ENCODE data around the gene PLEKHA8. TPM values are rescaled to one million over a fixed set of nuclear protein-coding genes. Genes with fewer than 3 reads are reported as not detected.

Gene PLEKHA8, protein sequence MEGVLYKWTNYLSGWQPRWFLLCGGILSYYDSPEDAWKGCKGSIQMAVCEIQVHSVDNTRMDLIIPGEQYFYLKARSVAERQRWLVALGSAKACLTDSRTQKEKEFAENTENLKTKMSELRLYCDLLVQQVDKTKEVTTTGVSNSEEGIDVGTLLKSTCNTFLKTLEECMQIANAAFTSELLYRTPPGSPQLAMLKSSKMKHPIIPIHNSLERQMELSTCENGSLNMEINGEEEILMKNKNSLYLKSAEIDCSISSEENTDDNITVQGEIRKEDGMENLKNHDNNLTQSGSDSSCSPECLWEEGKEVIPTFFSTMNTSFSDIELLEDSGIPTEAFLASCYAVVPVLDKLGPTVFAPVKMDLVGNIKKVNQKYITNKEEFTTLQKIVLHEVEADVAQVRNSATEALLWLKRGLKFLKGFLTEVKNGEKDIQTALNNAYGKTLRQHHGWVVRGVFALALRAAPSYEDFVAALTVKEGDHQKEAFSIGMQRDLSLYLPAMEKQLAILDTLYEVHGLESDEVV
- total RNA-seq = 8.8 TPM
- long read RNA-seq, full-length matches to known transcripts = 4 of 19 reads
- long read RNA-seq, partial matches to known transcripts = 1 of 19 reads
- long read RNA-seq, other reads (novel, unspliced or antisense) = 14 of 19 reads

GRCh38 chr7:30028216-30028748 lies at the start of gene PLEKHA8:
PLEKHA8 (plus strand) TSS chr7:30028412; CDS start chr7:30028763, 351 bp downstream.
- Histone ChIP-seq H3K9me3 (no peaks in the 10 kb centered on the region), H3K27ac (peak within 1 kb of the TSS; percentile 82), H3K36me3 (no peaks in the 10 kb centered on the region), H3K4me1 (peaks cover 50% of the 10 kb centered on the region), H3K4me3 (peak within 1 kb of the TSS; percentile 95), H3K27me3 (ENCODE audit: low read depth) (no peaks in the 10 kb centered on the region)
- intact Hi-C loops (cut with DNase I) = no loop called here
- peak; percentile 86 to 91 for ATAC-seq
- TF ChIP-seq CTCF (IDR thresholded peaks at IDR 0.05) = no peak
- DNase-seq = peak; percentile 90

DNA sequence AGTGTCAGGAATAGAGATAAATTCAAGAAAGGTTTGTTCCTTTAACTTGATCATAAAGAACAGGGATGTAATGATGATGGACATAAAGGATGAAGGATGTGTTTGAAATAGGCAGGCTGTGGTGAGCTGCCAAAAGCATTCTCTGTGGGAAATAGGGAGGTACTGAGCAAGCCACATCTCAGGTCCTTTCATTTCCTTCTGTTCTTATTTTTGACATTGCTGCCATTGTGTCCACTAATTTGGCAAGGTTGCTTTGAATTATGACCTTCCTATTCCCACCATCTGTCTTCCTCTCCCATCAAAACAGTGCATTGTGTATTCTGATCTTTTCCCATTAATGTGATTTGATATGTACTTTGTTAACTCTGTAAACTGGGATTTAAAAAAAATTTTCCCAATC lies 48.1 kb upstream of the PLEKHA8 start:
- Histone ChIP-seq H3K4me1 (peaks cover 7% of the 10 kb centered on the region), H3K9me3 (no peaks in the 10 kb centered on the region), H3K27me3 (ENCODE audit: low read depth) (no peaks in the 10 kb centered on the region), H3K4me3 (no peak overlapping the region), H3K27ac (no peak overlapping the region), H3K36me3 (no peaks in the 10 kb centered on the region)
- intact Hi-C loops (cut with DNase I) = no loop called here
- TF ChIP-seq CTCF (IDR thresholded peaks at IDR 0.05) = no peak
- ATAC-seq (no peak), DNase-seq (no peak)

DNA sequence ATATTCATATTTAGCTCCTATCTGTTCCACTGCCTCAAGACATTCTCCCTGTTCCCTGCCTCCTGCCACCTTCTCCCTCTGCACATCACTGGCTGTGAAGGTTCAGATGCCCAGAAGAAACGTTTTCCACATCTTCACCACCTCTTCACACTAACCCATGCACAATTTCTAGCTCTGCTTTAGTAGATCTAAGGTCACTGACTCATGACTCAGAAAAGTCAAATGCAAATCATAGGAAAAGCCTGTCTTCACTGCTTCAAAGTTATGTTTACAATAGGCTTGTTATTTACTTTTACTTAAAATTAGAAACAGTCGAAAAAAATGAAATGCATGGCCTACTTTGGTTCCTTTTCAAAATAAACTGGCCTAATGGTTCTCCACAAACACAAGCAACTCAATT lies 41.1 kb upstream of the PLEKHA8 start:
- intact Hi-C loops (cut with DNase I) = no loop called here
- no peak for TF ChIP-seq CTCF (IDR thresholded peaks at IDR 0.05)
- Histone ChIP-seq H3K27me3 (ENCODE audit: low read depth) (peaks cover 5% of the 10 kb centered on the region), H3K27ac (no peak overlapping the region), H3K9me3 (no peaks in the 10 kb centered on the region), H3K4me1 (peaks cover 22% of the 10 kb centered on the region), H3K36me3 (no peaks in the 10 kb centered on the region), H3K4me3 (no peak overlapping the region)
- ATAC-seq (no peak), DNase-seq (no peak)

GRCh38 chr7:29987811-29988317 lies 40.3 kb upstream of the PLEKHA8 start:
- no peak for TF ChIP-seq CTCF (IDR thresholded peaks at IDR 0.05)
- Histone ChIP-seq H3K4me1 (peaks cover 22% of the 10 kb centered on the region), H3K4me3 (peak overlapping the region; percentile 95), H3K27ac (peak overlapping the region; percentile 91), H3K9me3 (peaks cover 3% of the 10 kb centered on the region), H3K36me3 (no peaks in the 10 kb centered on the region), H3K27me3 (ENCODE audit: low read depth) (peaks cover 5% of the 10 kb centered on the region)
- ATAC-seq (no peak), DNase-seq (no peak)
- intact Hi-C loops (cut with DNase I) = no loop called here

DNA sequence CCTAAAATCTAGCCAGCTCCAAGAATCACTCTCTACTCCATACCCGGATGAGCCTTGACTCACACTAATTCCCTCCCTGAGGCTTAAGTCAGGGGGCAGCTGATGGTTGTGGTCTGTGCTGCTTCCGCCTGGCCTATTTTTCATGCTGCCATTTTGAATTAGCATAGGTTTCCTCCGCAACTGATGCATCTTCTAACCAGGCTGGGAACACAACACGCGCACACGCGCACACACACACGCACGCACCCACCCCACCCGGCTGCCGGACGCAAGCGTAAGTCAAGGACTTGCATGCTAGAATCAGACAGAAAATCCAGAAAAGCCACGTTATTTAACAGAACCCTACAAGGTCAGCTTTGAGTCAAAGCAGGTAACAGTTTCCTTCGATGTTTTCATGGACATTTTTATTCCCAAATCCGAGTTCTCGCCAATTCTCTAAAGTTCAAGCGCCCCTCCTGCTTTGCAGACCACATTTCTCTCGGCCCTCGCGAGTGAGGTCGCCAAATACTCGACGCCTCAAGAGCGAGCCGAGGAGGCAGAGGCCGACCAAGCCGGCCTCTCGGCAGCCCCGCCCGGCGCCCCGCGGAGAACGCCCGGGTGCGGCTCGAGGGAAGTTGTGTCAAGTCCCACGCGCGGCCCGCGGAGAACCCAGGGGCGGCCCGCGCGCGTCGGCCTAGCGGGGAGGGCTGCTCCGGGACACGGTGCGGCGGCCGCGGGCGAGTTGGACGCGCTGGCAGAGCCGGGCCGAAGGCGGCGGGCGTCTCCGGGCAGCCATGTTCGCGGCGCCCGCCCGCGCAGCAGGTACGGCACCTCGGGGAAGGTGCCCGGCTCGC lies 39.6 kb upstream of the PLEKHA8 start:
- intact Hi-C loops (cut with DNase I) = no loop called here
- no peak for TF ChIP-seq CTCF (IDR thresholded peaks at IDR 0.05)
- Histone ChIP-seq H3K27me3 (ENCODE audit: low read depth) (peaks cover 5% of the 10 kb centered on the region), H3K4me1 (peaks cover 22% of the 10 kb centered on the region), H3K36me3 (no peaks in the 10 kb centered on the region), H3K4me3 (peak overlapping the region; percentile 95), H3K9me3 (peaks cover 10% of the 10 kb centered on the region), H3K27ac (peak overlapping the region; percentile 91)
- ATAC-seq = peak; percentile 78 to 80
- peak; percentile 79 for DNase-seq

Data from lower lobe of right lung (tissue), 2 donors.